Measurements from ENCODE around the gene HOXB5. TPM values are rescaled to one million over a fixed set of nuclear protein-coding genes. Genes with fewer than 3 reads are reported as not detected.

The HOXB5 gene
- total RNA-seq, 6 donors from 2014 or later = 0.39 to 5.0 (median 1.5) TPM

GRCh38 chr17:48543854-48544348 lies 49.7 kb downstream of the HOXB5 start:
- no peak for TF ChIP-seq POLR2AphosphoS5 (IDR thresholded peaks at IDR 0.05)
- TF ChIP-seq POLR2A (IDR thresholded peaks at IDR 0.05) = no peak
- TF ChIP-seq CTCF (IDR thresholded peaks at IDR 0.05) = no peak
- no peak for TF ChIP-seq EP300 (IDR thresholded peaks at IDR 0.05)
- ATAC-seq (ENCODE audit: low FRiP score in 2 of 2) (peak in 1 of 2 donors; percentile 15), DNase-seq (peak in 1 of 2 donors; percentile 82)
- 6% methylated on average over 10 to 14 of the region's 20 CpGs for WGBS, 2 donors
- no peaks in the 10 kb centered on the region for H3K9me3 ChIP-seq
- peak overlapping the region; percentile 42 to 60 (median 51) for H3K4me3 ChIP-seq
- no peaks in the 10 kb centered on the region for H3K36me3 ChIP-seq
- peaks cover 0 to 41% (median 22%) of the 10 kb centered on the region in 4 donors for H3K27me3 ChIP-seq
- peak overlapping the region; percentile 81 to 90 (median 88) for H3K27ac ChIP-seq
- peaks cover 12 to 29% (median 18%) of the 10 kb centered on the region in 4 donors for H3K4me1 ChIP-seq

GRCh38 chr17:48543107-48543853 lies 50.3 kb downstream of the HOXB5 start:
- WGBS, 2 donors = 3 to 6% methylated on average over 25 to 67 of the region's 72 CpGs
- TF ChIP-seq POLR2A (IDR thresholded peaks at IDR 0.05) (peak in 1 of 4 donors; percentile 17), CTCF (IDR thresholded peaks at IDR 0.05) (peak in 2 of 6 experiments; percentile 5 to 31), EP300 (IDR thresholded peaks at IDR 0.05) (no peak), POLR2AphosphoS5 (IDR thresholded peaks at IDR 0.05) (no peak)
- DNase-seq = peak in 1 of 2 donors; percentile 90
- H3K4me1 ChIP-seq = peaks cover 12 to 29% (median 18%) of the 10 kb centered on the region in 4 donors
- no peaks in the 10 kb centered on the region for H3K9me3 ChIP-seq
- no peaks in the 10 kb centered on the region for H3K36me3 ChIP-seq
- ATAC-seq (ENCODE audit: low FRiP score in 2 of 2) = peak; percentile 5 to 27
- peaks cover 0 to 41% (median 22%) of the 10 kb centered on the region in 4 donors for H3K27me3 ChIP-seq
- H3K27ac ChIP-seq = peak overlapping the region; percentile 81 to 90 (median 88)
- H3K4me3 ChIP-seq = peak overlapping the region; percentile 42 to 60 (median 51)

- peak overlapping the region; percentile 81 to 90 (median 88) for H3K27ac ChIP-seq
- 6 to 7% methylated on average over 12 of the region's 12 CpGs for WGBS, 2 donors
- H3K36me3 ChIP-seq = no peaks in the 10 kb centered on the region
- ATAC-seq (ENCODE audit: low FRiP score in 2 of 2) = no peak
- no peak for TF ChIP-seq POLR2AphosphoS5 (IDR thresholded peaks at IDR 0.05)
- TF ChIP-seq EP300 (IDR thresholded peaks at IDR 0.05) = no peak
- no peak for TF ChIP-seq CTCF (IDR thresholded peaks at IDR 0.05)
- no peak for TF ChIP-seq POLR2A (IDR thresholded peaks at IDR 0.05)
- no peaks in the 10 kb centered on the region for H3K9me3 ChIP-seq
- peak overlapping the region; percentile 42 to 60 (median 51) for H3K4me3 ChIP-seq
- H3K27me3 ChIP-seq = peaks cover 0 to 41% (median 22%) of the 10 kb centered on the region in 4 donors
- DNase-seq = no peak
- H3K4me1 ChIP-seq = peaks cover 11 to 29% (median 18%) of the 10 kb centered on the region in 4 donors
Measured at GRCh38 chr17:48542698-48543106, 50.9 kb downstream of the HOXB5 start.

GRCh38 chr17:48542114-48542656 lies 51.4 kb downstream of the HOXB5 start:
- 8 to 22% methylated on average over 17 to 27 of the region's 27 CpGs for WGBS, 2 donors
- H3K4me1 ChIP-seq = peaks cover 9 to 29% (median 18%) of the 10 kb centered on the region in 4 donors
- peaks cover 0 to 41% (median 22%) of the 10 kb centered on the region in 4 donors for H3K27me3 ChIP-seq
- ATAC-seq (ENCODE audit: low FRiP score in 2 of 2) = no peak
- H3K9me3 ChIP-seq = no peaks in the 10 kb centered on the region
- no peak for DNase-seq
- H3K4me3 ChIP-seq = peak overlapping the region in 3 of 4 donors; percentile 42 to 60 (median 53)
- peak overlapping the region; percentile 81 to 90 (median 88) for H3K27ac ChIP-seq
- H3K36me3 ChIP-seq = no peaks in the 10 kb centered on the region
- TF ChIP-seq CTCF (IDR thresholded peaks at IDR 0.05) = no peak
- TF ChIP-seq POLR2A (IDR thresholded peaks at IDR 0.05) = no peak
- TF ChIP-seq POLR2AphosphoS5 (IDR thresholded peaks at IDR 0.05) = no peak
- no peak for TF ChIP-seq EP300 (IDR thresholded peaks at IDR 0.05)

Data from upper lobe of left lung (tissue), 6 donors.